Mesodermal cell (in vitro differentiated cells): Measurements from ENCODE around the gene ADPRM.
A peak's percentile ranks its signal among the peaks of the same experiment; 100 is the strongest.
"Not testable (repeated sequence)": the region's sequence is repeated elsewhere in the genome, so short reads cannot be mapped to it uniquely, and the experiment has no call there.

ENCODE experiments used
- H3K27ac ChIP-seq: 2 replicates; pipeline ENCODE4 v1.7.0; 2013; ENCODE audit warnings: mild to moderate bottlenecking, low read depth, low read length, moderate library complexity; ENCODE audit not compliant: severe bottlenecking
- H3K36me3 ChIP-seq: 2 replicates; pipeline ENCODE4 v1.7.1; 2013; ENCODE audit warnings: mild to moderate bottlenecking, low read length, moderate library complexity; ENCODE audit not compliant: control insufficient read depth, insufficient read depth
- H3K4me1 ChIP-seq: one replicate; pipeline ENCODE4 v1.7.1; 2013; ENCODE audit warnings: mild to moderate bottlenecking, low read length; ENCODE audit not compliant: insufficient read depth, control insufficient read depth, poor library complexity, severe bottlenecking
- H3K4me3 ChIP-seq: 2 replicates; pipeline ENCODE4 v1.7.0; 2013; ENCODE audit warnings: low read length, control low read depth, mild to moderate bottlenecking; ENCODE audit not compliant: insufficient read depth, poor library complexity, severe bottlenecking; ENCODE audit errors: extremely low read depth
- H3K9me3 ChIP-seq: 2 replicates; pipeline ENCODE4 v1.7.1; 2013; ENCODE audit warnings: mild to moderate bottlenecking, low read length, moderate library complexity; ENCODE audit not compliant: control insufficient read depth
- WGBS, 2 experiments: methylation state at CpG; one replicate each; pipeline ENCODE4 v1.1.5; 2013; ENCODE audit warnings: missing lambda C conversion rate in 2 of 2; ENCODE audit not compliant: insufficient coverage in 2 of 2; 5-methylcytosine and 5-hydroxymethylcytosine counted together

The ADPRM gene

DNA sequence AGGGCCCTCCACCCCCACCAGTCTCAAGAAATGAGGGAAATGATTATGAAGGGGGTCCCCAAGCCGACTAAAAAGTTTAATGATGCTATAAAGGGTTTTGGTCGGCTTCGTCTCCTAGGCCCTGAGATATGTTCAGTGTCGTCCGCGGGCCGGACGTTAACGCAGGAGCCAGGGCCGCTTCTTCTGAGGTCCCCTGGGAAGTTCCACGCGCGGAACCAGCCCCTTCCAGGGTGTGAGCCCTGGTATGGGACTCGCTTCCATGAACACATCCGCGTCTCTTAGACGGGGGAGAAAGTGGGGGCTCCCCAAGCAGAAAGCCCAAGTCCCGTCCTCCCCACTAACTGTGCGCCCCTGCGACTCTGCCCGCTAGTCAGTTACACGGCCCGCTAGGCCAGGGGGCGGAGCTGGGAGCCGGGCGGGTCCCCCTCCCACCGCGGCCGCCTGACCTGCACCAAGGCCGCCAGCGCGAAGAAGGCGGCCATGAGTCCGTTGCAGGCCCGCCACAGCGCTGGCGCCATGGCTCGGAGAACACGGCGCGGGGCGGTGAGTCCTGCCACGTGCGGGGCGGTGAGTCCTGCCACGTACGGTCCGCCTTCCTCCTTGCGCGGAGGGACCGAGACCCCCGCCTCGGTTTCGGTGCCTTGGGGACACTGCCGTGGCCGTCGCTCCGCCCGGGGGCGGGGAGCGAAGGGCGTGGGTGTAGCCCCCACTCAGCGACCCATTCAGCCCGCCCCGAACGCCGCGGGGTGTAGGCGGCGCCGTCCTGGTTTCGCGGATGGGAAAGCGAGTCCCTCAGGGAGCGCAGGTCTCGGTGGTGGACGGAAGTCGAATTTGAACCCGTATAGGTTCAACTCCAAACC lies 32.2 kb downstream of the ADPRM start, which contains the start of gene TMEM220:
TSS of gene TMEM220 (minus strand) at position 690 of the 860 bp plus-strand sequence. CDS start at position 518, 172 bp downstream.
- Histone ChIP-seq H3K9me3 (no peaks in the 10 kb centered on the region), H3K4me1 (peaks cover 6% of the 10 kb centered on the region), H3K36me3 (no peaks in the 10 kb centered on the region), H3K27ac (peak within 1 kb of the TSS; percentile 74), H3K4me3 (peak within 1 kb of the TSS; percentile 47)
- 8 to 12% methylated on average over 51 to 64 of the region's 79 CpGs for WGBS, 2 experiments

DNA sequence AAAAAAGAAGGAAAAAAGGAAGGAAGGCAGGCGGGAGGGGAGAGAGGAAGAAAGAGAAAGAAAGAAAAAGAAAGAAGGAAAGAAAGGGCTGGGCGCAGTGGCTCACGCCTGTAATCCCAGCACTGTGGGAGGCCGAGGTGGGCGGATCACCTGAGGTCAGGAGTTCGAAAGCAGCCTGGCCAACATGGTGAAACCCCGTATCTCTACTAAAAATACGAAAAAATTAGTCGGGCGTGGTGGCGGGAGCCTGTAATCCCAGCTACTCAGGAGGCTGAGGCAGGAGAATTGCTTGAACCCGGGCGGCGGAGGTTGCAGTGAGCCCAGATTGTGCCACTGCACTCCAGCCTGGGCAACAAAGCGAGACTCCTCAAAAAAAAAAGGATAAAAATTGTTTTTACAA lies 32.9 kb downstream of the ADPRM start:
- Histone ChIP-seq H3K27ac (peak overlapping the region; percentile 74), H3K4me3 (peak overlapping the region; percentile 47)
- not testable (repeated sequence) for H3K36me3 ChIP-seq, H3K9me3 ChIP-seq, H3K4me1 ChIP-seq
- 11 to 15% methylated on average over 13 of the region's 15 CpGs for WGBS, 2 experiments

DNA sequence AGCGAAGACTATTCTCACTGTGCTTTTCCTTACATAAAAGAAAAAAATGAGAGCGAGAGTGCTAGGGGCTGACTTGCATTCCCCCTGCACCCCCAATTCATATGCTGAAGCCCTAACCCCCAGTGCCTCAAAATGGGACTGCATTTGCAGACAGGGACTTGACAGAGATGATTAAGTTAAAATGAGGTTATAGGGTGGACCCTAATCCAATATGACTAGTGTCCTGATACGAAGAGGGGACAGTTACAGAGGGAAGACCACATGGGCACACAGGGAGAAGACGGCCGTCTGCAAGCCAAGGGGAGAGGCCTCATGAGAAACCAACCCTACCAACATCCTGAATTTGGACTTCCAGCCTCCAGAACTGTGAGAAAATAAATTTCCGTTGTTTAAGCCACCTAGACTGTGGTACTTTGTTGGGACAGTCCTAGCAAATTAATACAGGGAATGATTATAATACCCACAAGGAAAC lies 34.0 kb downstream of the ADPRM start:
- Histone ChIP-seq H3K4me1 (peaks cover 6% of the 10 kb centered on the region), H3K27ac (no peak overlapping the region), H3K36me3 (no peaks in the 10 kb centered on the region), H3K4me3 (no peak overlapping the region), H3K9me3 (no peaks in the 10 kb centered on the region)
- 87 to 100% methylated on average over 1 to 3 of the region's 6 CpGs for WGBS, 2 experiments

DNA sequence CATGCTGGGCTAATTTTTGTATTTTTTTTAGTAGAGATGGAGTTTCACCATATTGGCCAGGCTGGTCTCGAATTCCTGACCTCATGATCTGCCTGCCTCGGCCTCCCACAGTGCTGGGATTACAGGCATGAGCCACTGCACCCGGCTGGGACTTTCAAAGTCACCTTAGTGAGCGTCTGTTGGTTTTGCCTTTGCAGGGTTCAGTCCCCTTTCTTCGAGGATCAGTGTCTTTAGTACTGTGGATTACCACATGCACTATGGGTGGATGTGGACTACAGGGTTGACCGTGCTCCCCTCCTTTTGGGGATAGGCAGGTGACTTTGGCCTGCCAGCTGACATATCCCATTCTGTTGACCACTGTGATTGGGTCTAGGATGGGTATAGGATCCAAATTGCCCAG lies 34.7 kb downstream of the ADPRM start:
- not testable (repeated sequence) for H3K4me1 ChIP-seq, H3K4me3 ChIP-seq, H3K27ac ChIP-seq, H3K36me3 ChIP-seq, H3K9me3 ChIP-seq
- 69 to 82% methylated on average over 5 to 6 of the region's 6 CpGs for WGBS, 2 experiments

DNA sequence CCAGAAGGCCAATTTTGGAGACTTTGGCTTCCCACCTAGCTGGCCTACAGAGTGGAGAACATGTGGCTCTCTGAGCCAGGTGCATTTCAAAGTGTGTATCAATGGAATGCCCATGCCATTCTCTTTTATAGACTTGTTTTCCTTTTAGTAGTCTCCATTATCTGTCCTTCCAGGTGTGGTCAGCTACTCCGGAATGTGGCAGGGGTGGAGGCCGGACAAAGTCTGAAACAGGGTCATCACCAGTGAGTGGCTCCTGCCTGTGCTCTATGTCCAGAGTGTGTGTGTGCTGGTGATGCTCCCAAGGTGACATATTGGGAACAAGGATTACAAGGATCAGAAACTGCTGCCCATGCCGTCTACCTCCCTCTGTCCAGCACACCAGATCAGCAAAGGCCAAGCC lies 36.3 kb downstream of the ADPRM start:
- peaks cover 6% of the 10 kb centered on the region for H3K4me1 ChIP-seq
- no peaks in the 10 kb centered on the region for H3K9me3 ChIP-seq
- no peak overlapping the region for H3K4me3 ChIP-seq
- no peak overlapping the region for H3K27ac ChIP-seq
- 100% methylated on average over 1 of the region's 3 CpGs; no CpG with 5 or more reads in 1 of the 2 experiments for WGBS, 2 experiments
- no peaks in the 10 kb centered on the region for H3K36me3 ChIP-seq

DNA sequence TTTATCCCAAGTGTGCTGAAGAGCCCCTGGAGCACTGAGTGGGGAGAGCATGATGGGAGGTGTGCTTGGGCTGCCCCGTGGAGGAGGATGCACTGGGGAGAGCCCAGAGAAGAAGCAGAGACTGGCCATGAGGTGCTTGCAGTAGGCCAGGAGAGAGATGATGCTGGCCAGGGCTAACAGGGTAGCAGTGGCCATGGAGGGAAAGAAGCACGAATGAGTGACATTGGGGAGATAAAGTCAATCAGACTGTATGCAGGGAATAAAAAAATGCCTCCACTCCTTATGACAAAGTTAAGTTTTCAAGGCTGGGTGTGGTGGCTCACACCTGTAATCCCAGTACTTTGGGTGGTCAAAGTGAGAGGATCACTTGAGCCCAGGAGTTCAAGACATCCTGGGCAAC lies 37.9 kb downstream of the ADPRM start:
- no peaks in the 10 kb centered on the region for H3K36me3 ChIP-seq
- no peak overlapping the region for H3K4me3 ChIP-seq
- H3K27ac ChIP-seq: no peak overlapping the region
- peaks cover 6% of the 10 kb centered on the region for H3K4me1 ChIP-seq
- H3K9me3 ChIP-seq: no peaks in the 10 kb centered on the region
- 78% methylated on average over 1 to 2 of the region's 2 CpGs for WGBS, 2 experiments

DNA sequence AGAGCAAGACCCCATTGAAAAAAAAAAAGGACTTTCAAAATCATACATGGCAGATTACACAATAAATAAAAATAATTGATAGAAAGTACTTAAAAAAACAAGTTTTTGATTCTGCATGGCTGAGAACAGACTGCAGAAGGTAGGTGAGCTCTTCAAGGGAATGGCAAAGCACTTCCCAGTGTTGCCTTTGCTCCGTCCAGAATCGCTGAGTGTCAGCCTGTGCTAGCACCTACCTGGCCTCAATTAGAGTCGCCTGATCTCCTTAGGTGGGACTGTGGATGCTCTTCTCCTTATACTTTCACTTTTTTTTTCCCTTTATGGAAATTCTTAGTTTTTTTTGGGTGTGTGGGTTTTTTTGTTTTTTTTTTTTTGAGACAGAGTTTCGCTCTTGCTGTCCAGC lies 38.4 kb downstream of the ADPRM start:
- no peak overlapping the region for H3K4me3 ChIP-seq

DNA sequence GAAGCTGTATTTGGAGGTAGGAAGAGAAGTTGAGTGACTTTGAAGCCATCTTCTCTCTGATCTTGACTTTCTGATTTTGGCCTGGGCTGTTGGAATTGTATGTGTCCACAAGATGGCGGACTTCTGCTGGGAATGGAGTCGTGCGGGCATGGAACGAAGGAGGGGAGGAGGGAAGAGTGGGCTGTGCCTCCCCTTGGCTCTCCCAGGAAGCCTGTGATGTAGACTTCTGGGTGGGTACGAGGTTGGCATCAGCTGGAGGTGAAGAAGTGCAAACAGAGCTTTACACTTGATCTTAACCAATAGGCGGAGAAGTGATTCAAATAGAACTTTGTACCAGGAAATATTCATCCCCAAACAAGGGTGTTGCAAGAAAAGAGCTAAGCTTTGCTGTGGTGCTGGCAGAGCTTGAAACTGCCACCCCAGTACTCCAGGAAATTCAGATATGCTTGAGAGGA lies 39.8 kb downstream of the ADPRM start:
- no peaks in the 10 kb centered on the region for H3K4me1 ChIP-seq
- H3K27ac ChIP-seq: no peak overlapping the region
- no peaks in the 10 kb centered on the region for H3K36me3 ChIP-seq
- H3K4me3 ChIP-seq: no peak overlapping the region
- H3K9me3 ChIP-seq: no peaks in the 10 kb centered on the region
- WGBS, 2 experiments: 0 to 8% methylated on average over 4 of the region's 6 CpGs

More for the DNA sequence above, 38.4 kb downstream of the ADPRM start:
- 80 to 96% methylated on average over 1 to 3 of the region's 4 CpGs for WGBS, 2 experiments
- peaks cover 4% of the 10 kb centered on the region for H3K4me1 ChIP-seq
- H3K36me3 ChIP-seq: no peaks in the 10 kb centered on the region
- H3K27ac ChIP-seq: no peak overlapping the region
- H3K9me3 ChIP-seq: no peaks in the 10 kb centered on the region

DNA sequence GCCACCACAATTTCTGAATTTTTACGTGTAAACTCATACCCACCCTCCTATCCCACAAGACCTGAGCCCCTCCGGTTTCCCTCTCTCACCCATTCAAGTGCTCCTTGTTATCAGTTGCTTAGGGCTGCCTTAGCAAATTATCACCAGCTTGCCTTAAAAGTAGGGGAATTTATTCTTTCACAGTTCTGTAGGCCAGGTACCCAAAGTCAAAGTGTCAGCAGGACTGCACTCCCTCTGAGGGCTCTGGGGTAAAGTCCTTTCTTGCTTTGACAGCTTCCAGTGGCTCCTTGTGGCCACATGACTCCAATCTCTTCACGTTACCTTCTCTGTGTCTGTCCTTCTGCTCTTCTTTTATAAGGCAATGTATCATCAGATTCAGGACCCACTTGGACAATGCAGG lies 40.3 kb downstream of the ADPRM start:
- 89 to 92% methylated on average over 2 to 3 of the region's 3 CpGs for WGBS, 2 experiments
- Histone ChIP-seq H3K27ac (no peak overlapping the region), H3K36me3 (no peaks in the 10 kb centered on the region), H3K4me1 (no peaks in the 10 kb centered on the region), H3K9me3 (no peaks in the 10 kb centered on the region), H3K4me3 (no peak overlapping the region)

DNA sequence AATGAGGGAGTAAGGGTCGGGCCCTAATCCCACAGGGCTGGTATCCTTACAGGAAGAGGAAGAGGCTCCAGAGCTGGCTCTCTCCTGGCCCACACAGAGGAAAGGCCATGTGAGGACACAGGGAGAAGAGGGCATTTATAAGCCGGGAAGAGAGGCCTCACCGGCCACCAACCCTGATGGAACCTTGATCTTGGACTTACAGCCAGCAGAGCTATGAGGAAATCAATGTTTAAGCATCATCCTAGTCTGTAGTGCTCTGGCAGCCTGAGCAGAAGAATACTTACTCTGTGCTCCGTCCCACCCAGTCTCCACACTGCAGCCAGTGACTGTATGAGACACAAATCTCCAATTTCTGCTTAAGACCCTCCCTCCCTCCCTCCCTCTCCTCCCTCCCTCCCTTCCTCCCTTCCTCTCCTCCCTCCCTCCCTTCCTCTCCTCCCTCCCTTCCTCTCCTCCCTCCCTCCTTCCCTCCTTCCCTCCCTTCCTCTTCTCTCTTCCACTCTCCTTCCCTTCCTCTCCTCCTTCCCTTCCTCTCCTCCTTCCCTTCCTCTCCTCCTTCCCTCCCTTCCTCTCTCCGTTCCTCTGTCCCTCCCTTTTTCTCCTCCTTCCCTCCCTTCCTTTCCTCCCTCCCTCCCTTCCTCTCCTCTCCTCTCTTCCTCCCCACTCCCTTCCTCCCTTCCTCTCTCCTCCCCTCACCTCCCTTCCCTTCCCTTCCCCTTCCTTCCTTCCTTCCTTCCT lies 41.3 kb downstream of the ADPRM start:
- 65 to 77% methylated on average over 3 to 4 of the region's 5 CpGs for WGBS, 2 experiments
- Histone ChIP-seq H3K36me3 (no peaks in the 10 kb centered on the region), H3K27ac (no peak overlapping the region), H3K9me3 (no peaks in the 10 kb centered on the region), H3K4me3 (no peak overlapping the region), H3K4me1 (no peaks in the 10 kb centered on the region)
